Stimulated activated CD8-positive, alpha-beta memory T cell treated with anti-CD3 and anti-CD28 coated beads, Interleukin-7, amount 100 ng/mL, for 1 hour (primary cell): ENCODE results near the gene SEC14L1.

Source experiments
- DNase-seq, 2 donors: peaks; one replicate each; pipeline ENCODE4 v3.0.0-alpha.2; 2020; ENCODE audit warnings: low read depth in 2 of 2

The SEC14L1 gene

DNA sequence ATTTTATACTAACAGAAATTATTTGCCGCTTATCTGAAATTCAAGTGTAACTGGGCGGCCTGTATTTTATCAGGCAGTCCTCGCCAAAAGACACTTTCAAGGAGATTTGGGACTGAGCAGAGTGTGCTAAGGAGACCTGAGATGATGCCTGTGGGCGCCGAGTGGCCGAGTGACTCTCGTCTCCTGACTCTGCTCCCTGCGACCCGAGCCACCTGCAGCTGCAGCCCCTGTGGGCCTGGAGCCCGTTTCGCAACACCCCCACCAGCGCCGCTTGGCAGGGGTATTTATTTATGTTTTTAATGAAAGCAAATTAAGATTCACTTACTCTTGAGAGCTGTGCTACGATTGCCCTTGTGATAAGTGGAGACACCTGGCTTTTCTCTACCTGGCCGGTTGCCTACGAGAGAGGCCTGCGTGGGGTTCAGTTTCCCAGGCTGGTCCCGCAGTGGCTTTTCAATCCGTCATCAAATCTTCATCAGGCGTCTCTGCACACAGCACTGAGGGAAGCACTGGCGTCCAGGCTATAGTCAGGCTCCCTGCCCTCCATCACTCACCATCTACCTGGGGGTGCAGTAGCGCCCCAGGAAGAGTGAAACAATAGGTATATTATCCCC lies 124.0 kb downstream of the SEC14L1 start:
- DNase-seq = no peak

- DNase-seq = no peak
Measured at GRCh38 chr17:77266213-77266612, 125.4 kb downstream of the SEC14L1 start.
